Stimulated activated CD8-positive, alpha-beta memory T cell treated with anti-CD3 and anti-CD28 coated beads, Interleukin-7, amount 100 ng/mL, for 48 hours (primary cell): ENCODE measurements around the gene CDKN1A.
"Not testable (repeated sequence)": the region's sequence is repeated elsewhere in the genome, so short reads cannot be mapped to it uniquely, and the experiment has no call there.

Experiments
- DNase-seq, 2 donors: peaks; one replicate each; pipeline ENCODE4 v3.0.0-alpha.2; 2020; ENCODE audit warnings: low read depth in 1 of 2; ENCODE audit errors: extremely low read depth in 1 of 2

CDKN1A gene

DNA sequence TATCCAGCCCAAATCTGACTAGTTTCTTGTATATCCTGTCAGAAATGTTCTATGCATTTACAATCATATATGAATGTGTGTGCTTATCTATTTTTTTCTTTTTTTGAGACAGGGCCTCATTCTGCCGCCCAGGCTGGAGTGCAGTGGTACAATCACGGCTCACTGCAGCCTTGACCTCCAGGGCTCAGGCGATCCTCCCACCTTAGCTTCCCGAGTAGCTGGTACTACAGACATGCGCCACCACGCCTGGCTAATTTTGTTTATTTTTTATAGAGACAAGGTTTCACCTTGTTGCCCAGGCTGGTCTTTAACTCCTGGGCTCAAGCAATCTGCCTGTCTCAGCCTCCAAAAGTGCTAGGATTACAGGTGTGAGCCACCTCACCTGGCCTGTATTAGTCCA lies 16.1 kb downstream of the CDKN1A start:
- DNase-seq = no peak

DNA sequence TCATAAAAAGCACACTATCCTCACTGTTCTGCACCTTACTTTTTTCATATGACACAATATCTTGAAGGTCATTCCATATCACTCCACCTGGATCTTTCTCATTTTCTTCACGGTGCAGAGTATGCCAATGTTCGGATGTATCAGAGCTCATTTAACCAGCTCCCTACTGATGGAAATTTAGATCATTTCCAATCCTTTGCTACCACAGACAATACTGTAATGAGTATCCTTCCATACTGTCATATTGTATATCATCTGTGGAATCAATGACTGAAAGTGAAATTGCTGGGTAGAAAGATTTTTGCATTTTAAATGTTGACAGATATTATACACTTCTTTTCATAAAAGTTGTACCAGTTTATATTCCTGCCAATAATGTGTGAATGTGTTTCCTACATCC lies 16.9 kb downstream of the CDKN1A start:
- DNase-seq = no peak

DNA sequence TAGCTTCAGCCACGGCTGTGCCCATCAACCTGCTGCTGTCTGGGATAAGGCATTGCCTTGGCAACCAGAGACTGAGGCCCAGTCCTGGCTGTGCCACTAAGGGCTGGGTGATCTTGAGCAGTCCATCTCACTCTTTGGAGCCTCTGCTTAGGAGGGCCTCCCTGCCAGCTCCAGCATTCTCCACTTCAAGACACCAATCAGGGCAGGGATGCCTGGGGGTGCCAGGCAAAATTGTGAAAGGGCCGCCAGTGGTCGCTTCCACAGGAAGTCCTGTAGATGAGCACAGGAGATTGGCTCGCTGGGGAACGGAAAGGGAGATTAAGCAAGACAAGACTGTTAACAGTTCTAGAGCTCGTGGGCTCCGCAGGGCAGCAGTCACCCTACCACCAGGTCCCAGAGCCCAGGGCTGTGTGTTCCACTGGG lies 19.0 kb downstream of the CDKN1A start, which contains the start of gene RAB44:
Gene RAB44 (plus strand): TSS at position 346 of the 423 bp plus-strand sequence. CDS start 6,410 bp downstream, outside the sequence.
- DNase-seq = no peak

DNA sequence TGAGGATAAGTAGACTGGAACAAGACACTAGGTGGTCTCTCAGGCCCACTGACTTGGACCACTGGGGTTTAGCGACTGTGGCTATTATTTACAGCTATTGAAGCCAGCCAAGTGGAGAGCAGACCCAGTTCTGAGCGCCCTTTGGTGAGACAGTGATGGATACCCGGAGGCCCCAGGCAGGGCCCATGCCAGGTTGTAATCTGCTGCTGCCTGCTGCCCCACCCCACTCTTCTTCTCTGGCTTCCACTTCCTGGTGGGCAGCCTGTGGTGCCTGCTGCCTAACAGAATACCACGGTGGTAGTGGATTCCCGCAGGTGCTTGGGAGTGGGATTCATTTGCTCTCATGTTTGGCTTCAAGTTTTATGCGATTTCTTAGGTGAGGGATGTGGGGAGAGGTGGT lies 19.7 kb downstream of the CDKN1A start:
- DNase-seq = no peak

DNA sequence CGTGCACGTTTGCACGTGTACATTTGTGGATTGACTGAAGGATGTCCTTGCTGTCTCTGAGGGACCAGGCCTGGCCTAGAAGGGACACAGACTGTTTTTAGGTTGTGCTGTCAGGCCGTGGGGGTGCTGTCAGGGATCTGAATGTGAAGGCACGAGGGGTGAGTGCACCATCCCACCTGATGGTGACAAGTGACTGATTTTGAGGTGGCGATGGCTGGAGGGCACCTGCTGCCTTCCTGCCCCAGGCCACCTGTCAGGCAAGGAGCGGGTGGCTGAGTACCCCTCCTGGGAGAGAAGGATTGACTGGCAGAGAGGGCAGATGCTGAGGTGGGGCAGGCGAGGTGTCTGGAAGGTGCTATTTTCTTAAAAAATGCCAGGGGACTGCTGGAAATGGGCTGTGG lies 20.4 kb downstream of the CDKN1A start:
- DNase-seq = no peak

DNA sequence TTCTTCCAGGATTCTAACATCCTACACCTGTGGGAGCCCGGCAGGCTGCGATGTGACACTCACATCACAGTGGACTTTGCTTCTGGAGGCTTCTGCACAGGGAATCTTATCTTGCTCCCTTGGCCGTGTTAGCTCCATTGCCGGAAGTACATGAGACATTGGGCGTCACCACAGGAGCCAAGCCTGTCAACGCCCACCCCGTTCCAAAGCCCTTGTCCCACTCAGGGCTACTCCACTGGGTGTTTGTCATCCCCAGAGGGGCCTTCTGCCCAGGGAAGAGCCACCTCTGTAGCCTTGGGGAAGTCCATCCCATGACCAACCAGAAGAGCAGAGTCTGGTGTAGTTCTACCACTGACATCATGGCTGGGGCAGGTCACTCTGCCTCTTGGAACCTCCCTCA lies 20.8 kb downstream of the CDKN1A start:
- no peak for DNase-seq

DNA sequence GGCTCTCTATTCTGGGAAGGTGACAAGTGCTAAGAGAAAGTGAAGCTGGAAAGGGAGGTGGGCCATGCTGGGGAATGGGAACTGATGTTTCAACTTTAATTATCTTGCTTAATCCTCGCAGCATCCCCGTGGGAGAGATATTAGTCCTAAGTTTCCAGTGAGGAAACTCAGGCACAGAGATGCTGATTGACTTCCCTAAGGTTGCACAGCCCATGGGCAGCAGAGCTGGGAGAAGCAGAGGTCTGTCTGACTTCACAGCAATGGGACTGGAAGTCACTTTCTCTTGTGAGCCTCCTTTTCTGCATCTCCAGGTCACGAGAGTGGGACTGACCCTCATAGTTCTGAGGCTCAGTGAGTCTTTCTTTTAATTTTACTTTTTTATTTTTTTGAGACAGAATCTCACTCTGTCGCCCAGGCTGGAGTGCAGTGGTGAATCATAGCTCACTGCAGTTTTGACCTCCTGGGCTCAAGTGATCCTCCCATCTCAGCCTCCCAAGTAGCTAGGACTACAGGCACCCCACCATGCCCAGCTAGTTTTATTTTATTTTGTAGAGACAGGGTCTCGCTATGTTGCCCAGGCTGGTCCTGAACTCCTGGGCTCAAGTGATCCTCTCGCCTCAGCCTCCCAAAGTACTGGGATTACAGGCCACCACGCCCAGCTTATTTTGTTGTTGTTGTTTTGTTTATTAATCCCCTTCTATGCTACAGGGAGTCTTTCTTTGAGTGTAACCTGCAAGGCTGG lies 21.7 kb downstream of the CDKN1A start:
- no peak for DNase-seq

DNA sequence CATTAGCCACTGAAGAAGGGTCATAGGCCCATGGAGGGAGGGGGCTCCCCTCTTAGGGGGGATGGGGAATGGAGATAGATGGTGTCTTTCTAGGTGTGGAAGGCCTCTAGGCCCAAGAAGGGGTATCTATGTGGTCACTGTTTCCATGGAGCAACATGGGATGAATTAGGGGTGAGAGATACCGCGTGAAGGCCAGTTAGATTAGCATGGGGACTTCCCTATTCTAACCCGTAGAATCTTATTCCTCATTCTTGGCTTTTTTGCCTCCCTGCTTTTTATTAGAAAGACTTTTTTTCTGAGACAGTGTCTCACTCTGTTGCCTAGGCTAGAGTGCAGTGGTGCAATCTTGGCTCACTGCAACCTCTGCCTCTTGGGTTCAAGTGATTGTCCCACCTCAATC lies 22.3 kb downstream of the CDKN1A start:
- DNase-seq = no peak

DNA sequence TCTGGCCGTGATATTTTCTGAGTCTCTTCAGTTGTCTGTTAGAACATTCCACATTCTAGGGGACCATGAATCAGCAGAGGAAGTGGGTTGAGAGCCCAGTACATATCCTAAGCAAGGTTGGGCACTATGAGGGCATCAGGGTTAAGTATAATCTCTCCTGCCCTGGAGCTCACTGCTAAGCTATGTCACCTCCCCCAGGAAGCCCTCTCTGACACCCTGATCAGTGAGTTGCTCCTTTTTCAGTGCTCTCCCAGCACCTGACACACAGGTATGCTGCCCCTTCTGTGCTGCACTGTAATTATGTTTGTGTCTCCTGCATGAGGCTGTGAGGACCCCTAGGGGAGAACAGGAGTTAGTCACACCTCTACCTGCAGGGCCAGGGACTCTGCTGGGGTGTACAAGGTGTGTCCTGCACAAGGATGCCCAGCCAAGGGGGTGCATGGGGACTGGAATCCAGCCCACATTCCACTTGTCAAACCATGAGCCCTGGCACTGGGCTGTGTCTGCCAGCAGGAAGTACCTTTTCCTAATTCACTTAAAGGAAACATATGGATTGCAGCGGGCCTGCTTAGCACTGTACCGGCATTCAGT lies 23.0 kb downstream of the CDKN1A start:
- DNase-seq = no peak

DNA sequence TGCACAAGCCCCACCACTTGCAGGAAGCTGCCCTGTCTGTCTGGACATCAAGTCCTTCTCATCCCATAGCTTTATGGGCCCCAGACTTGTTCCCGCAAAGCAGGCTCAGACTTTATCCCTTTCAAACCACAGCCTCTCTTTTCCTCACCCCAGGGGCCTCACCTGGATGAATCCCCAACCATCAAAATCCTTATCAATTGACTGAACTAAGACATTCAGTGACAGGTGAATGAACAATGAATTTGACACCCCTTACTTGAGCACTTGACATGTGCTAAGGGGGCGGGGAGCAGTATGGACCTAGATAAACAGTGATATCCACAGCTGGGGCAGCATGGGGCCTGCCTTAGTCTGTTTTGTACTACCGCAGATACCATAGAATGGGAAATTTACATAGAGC lies 24.1 kb downstream of the CDKN1A start:
- no peak for DNase-seq

DNA sequence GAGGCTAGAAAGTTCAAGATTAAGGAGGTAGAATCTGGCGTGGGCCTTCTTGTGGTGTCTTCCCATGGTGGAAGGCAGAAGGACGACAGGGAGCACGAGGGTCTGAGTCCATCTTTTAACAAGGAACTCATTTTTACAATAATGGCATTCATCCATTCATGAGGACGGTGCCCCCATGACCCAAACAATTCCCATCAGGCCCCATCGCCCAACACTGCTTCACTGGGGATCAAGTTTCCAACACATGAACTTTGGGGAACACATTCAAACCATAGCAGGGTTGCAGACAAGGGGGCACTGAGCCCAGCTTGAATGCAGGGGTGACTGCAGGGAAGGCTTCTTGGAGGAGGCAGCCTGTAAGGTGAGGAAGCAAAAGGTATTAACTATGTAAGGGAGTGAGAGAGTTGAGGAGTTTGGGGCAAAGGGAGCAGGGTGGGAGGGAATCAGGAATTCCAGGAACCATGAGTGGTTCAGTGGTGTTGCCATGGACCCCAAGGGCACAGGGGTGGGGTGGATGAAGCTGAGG lies 24.6 kb downstream of the CDKN1A start:
- no peak for DNase-seq

DNA sequence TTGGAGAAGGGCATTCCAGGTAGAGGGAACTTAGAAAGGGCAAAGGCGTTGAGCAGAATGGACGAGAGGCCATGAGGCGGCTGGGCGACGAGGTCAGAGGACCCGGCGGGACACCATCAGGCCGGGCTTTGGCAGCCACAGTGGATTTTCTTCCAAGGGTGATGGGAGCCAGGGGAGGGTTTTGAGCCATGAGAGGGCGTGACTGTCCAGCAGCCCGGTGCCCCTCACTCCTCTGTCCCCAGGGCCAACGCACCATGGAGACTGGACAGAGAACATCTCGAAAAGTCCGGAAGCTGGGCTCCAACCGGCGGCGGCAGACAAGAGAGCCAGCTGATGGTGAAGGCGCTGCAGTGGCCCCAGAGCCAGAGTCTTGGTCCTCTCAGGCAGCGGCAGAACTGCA lies 25.5 kb downstream of the CDKN1A start:
- no peak for DNase-seq

DNA sequence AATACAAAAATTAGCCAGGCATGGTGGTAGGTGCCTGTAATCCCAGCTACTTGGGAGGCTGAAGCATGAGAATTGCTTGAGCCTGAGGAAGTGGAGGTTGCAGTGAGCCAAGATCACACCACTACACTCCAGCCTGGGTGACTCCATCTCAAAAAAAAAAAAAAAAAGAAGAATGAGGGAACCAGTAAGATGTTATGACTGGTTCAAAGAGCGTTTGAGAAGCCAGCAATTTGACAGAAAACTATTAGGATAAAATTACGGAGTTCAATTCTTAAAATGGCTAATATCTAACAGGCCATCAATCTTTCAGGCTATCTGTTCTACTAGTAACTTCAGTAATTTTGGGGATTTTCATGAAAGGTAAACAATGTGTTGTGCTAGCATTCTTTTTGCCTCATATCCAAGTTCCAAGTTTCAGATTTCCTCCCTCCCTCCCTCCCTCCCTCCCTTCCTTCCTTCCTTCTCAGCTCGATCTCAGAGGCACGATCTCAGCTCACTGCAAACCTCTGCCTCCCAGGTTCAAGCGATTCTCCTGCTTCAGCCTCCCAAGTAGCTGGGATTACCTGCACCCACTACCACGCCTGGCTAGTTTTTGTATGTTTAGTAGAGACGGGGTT lies 26.6 kb downstream of the CDKN1A start:
- DNase-seq = not testable (repeated sequence)

DNA sequence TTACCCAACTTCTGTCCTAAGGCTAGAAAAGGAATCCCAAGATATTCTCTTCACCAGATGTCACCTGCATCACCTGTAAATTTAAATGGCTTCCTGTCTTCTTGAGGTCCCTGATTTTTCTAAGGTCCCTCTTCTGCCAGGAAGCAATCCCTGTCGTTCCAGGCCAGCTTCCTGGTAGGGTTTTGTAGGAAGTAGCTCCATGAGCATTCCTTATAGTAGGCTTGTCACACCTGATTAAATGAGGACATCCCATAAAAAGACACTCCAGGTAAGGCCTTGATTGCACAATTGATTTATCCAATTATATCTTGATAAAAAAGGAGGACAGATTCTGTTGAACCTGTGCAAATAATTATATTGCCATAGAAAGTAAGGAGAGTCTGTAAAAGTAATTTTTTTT lies 27.8 kb downstream of the CDKN1A start:
- no peak for DNase-seq

DNA sequence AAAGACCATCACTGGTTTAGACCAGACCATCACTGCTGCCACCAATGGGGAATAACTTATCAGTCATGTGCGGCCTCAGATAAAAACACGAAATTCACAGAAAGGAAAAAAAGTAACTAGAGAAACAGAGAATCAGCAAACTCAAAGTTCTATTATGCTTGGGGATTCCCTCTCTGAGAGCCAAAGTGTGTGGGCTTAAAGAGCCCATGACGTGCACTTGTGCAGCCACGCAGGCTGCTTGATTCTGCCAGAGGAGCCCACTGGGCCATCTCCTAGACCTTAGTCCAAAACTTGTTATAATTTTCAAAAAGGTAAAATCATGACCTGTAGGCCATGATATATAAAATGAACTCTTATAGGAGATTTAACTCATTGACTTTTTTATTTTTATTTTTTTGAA lies 34.3 kb downstream of the CDKN1A start:
- DNase-seq = no peak

DNA sequence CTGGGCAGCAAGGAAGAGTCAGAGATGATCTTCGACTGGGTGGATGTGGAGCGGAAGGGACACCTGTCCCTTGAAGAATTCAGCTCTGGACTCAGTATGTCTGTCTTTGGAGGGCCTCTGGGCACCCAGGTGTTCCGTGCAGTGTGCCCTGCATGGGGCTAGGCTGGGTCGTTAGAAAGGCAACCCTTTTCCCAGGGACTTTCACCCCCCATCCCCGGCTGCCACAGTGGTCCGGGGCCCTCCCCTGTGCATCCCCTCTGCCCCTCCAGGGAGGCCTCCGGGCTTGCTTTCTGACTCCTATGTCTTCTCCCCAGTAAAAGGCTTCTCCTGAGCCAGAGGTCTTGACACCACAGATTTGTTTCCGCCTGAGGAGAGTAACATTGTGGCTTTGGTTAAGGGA lies 35.3 kb downstream of the CDKN1A start:
- DNase-seq = no peak

DNA sequence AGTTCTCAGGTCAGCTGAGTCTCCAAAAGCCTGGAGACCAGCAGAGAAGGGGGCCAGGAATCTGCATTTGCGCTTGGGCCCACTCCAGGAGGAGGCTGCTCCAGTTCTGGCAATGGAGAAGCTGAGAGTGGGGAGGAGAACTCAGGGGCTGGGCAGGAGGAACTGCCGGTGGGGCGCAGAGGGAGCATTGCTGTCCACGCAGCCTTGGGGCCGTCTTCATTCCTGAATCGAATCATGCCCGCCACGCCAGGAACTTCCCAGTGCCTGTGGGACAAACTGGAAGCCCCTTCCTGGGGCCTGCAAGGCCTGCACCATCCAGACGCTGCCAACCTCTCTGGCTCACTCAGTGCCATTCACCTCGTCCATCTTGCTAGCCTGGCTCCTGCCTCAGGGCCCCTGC lies 36.0 kb downstream of the CDKN1A start:
- DNase-seq = no peak

DNA sequence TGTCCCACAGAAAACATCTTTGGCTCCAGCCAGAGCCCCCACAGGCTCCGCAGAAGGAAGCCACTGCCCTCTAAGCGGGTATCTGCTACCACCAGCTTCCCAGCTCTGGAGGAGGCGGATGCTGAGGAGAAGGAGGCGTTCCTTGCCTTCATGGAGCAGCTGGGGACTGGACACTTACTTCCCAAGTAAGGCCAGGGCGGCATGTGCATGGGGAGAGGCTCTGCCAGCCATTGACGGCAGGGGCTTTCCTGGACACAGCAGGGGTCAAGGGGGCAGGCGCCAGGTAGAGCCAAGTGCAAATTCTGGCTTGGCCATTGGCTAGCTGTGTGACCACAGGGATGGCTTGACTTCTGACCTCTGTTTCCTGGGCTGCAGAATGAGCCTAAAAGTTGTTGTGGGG lies 37.0 kb downstream of the CDKN1A start:
- DNase-seq = no peak

DNA sequence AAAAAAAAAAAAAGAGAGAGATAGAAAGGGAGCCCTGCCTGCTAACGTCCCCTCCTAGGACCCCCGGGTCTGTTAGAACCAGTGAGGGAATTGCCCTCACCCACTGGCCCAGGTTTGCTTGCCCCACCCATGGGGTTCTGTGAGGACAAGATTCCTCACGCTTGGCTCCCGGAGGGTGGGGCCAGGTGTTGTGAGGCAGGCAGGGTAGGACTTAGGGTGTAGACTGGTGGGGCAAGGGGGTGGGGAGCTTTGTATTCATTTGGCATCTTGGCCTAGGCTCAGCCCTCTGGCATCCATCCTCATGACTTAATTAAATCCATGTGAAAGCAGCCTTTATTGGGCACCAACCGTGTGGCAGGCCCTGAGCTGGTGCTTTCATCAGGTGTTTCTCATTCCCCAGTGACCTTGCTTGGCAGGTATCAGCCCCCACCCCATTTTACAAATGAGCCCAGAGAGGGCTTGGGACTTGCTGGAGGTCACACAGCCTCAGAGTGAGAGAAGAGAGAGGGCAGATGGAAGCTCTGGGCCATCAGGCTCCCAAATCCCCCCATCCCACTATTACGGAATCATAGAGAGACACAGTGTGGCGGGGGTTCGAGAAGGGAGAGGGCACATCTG lies 38.1 kb downstream of the CDKN1A start:
- DNase-seq = no peak

DNA sequence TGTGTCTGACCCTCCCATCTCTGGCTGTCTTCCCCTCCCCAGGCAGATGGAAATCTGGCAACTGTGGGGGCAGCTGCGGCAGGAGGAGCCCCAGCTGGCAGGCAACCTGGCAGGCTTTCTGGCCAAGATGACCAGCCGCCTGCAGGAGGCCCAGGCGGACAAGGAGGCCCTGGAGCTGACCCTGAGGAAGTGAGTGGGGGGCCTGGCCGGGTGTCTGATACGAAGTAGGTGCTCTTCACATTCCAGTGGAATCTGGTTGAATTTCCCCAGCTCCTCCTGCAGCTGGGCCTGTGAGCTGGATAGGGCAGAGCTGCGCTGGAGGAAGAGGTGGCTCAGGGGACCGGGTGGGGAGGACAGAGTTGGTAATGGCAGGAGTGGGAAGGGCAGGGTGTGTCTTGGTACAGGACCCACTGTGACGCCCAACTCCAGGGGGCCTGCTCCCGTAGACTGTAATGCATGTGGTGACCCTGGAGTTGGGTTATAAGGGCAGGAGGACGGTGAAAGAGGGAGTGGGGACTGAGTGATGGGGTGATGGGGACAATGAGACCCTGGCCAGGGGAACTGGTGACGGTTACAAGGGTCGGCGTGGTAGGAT lies 38.8 kb downstream of the CDKN1A start:
- no peak for DNase-seq

DNA sequence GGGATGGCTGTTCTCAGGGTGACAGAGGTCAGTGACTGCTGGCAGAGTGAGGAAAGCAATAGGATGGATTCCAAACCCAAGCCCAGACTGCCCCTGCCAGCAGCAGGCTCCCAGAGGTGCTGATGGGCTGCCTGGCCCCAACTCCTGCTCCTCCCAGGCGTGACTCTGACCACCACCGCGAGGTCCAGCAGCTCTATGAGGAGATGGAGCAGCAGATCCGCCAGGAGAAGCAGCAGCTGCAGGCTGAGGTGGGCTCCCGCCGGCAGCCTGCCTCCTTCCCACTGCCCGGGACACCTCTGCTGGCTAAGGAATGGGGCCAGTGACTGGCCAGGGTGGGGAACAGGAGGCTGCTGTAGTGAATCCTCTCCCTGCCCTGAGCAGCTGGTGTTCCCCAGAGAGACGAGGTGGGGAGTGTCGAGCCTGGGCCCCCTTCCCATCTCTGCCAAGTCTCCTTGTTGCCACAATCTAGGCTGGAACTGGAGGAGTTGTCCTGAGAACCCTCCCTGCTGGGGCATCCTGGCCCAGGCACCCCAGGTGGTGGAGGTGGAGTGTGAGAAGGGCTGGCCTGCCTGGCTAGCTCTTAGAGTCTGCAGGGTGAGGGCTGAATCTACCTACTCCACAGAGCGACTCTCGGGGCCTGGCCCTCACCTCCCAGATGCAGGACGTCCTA lies 39.5 kb downstream of the CDKN1A start:
- no peak for DNase-seq
